Left ventricle myocardium inferior (tissue), 1 donor: ENCODE results near the gene CACNA2D2. TPM values are rescaled to one million over a fixed set of nuclear protein-coding genes. Genes with fewer than 3 reads are reported as not detected.
A peak's percentile ranks its signal among the peaks of the same experiment; 100 is the strongest.

Experiments
- DNase-seq: peaks from one replicate; pipeline ENCODE4 v3.0.0-alpha.2; 2020
- H3K27ac ChIP-seq: fragments of 200-600 bp; replicated peaks from 2 replicates; pipeline ENCODE4 v1.8.0; 2021
- H3K27me3 ChIP-seq: fragments of 200-600 bp; 2 replicates; pipeline ENCODE4 v1.8.0; 2021; ENCODE audit warnings: low read depth
- H3K36me3 ChIP-seq: fragments of 200-600 bp; 2 replicates; pipeline ENCODE4 v1.8.0; 2021
- H3K4me1 ChIP-seq: fragments of 200-600 bp; 2 replicates; pipeline ENCODE4 v1.8.0; 2021
- H3K4me3 ChIP-seq: fragments of 200-600 bp; 2 replicates; pipeline ENCODE4 v1.8.0; 2021; ENCODE audit warnings: mild to moderate bottlenecking, moderate library complexity
- H3K9me3 ChIP-seq: fragments of 200-600 bp; replicated peaks from 2 replicates; pipeline ENCODE4 v1.8.0; 2021
- intact Hi-C: fragments of 100-400 bp; cut with micrococcal nuclease; formaldehyde crosslinking; loops from one replicate; pipeline ENCODE4 v1.11.0; 2022
- total RNA-seq: library from RNA; stranded (reverse); fragmentation: NEBNext Ultra II Directional; extraction: Animal tissue kit (Norgen Biotek cat#: 25700); gene quantifications from one replicate; pipeline ENCODE4 v1.2.1, GENCODE V29; 2021
- TF ChIP-seq, protein P1 (sequence below): fragments of 200-600 bp; IDR thresholded peaks from 2 replicates; pipeline ENCODE4 v1.8.0; 2021; ENCODE audit warnings: antibody characterized with exemption, mild to moderate bottlenecking, borderline replicate concordance
- donor health status: DM: no; HTN: yes; CAD: no; lungs with severe emphysema.

Gene CACNA2D2
- total RNA-seq, 1 donor from 2014 or later = 2.3 TPM

DNA sequence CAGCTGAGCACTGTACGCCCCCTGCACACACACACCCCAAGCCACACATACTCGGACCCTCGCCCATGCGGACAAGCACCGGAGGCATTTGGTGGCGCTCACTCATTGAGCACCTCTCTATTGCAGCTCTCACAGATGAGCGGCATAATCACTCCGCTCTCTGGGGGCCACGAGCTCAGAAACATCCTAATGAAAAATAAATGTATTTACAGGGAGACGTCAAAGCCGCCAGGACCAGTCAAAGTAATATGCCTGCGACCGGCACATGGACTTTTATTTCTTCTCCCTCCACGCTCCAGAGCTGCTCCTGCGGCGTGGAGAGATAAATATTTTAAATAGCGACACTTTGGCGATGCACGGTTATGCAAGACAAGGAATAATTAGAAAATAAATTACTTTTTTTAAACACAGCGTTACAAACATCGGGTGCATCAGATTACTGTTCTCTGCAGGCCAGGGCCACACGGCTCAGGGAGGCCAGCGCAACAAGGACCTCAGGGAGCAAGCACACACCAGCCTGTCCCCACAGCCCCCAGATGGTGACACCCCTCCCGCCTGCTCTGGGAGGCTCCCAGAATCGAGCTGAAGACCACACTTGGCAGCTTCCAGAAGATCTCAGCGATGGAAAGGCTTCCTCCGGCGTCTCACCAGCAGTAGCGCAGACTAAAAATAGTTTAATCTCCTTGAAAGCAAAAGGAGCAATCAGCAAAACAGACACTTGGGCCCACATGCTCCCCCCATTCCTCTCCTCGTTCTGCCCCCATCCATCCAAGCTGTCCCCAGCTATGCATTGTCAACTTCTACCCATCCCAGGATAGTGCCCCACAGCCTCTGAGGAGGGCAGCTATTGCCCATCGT lies 48.0 kb downstream of the CACNA2D2 start:
- H3K4me3 ChIP-seq = no peak overlapping the region
- no peaks in the 10 kb centered on the region for H3K4me1 ChIP-seq
- no peak for DNase-seq
- no peaks in the 10 kb centered on the region for H3K27me3 ChIP-seq
- no peaks in the 10 kb centered on the region for H3K36me3 ChIP-seq
- no peaks in the 10 kb centered on the region for H3K9me3 ChIP-seq
- intact Hi-C loops = no loop called here
- TF ChIP-seq, protein P1, sequence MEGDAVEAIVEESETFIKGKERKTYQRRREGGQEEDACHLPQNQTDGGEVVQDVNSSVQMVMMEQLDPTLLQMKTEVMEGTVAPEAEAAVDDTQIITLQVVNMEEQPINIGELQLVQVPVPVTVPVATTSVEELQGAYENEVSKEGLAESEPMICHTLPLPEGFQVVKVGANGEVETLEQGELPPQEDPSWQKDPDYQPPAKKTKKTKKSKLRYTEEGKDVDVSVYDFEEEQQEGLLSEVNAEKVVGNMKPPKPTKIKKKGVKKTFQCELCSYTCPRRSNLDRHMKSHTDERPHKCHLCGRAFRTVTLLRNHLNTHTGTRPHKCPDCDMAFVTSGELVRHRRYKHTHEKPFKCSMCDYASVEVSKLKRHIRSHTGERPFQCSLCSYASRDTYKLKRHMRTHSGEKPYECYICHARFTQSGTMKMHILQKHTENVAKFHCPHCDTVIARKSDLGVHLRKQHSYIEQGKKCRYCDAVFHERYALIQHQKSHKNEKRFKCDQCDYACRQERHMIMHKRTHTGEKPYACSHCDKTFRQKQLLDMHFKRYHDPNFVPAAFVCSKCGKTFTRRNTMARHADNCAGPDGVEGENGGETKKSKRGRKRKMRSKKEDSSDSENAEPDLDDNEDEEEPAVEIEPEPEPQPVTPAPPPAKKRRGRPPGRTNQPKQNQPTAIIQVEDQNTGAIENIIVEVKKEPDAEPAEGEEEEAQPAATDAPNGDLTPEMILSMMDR = no peak
- no peak overlapping the region for H3K27ac ChIP-seq

DNA sequence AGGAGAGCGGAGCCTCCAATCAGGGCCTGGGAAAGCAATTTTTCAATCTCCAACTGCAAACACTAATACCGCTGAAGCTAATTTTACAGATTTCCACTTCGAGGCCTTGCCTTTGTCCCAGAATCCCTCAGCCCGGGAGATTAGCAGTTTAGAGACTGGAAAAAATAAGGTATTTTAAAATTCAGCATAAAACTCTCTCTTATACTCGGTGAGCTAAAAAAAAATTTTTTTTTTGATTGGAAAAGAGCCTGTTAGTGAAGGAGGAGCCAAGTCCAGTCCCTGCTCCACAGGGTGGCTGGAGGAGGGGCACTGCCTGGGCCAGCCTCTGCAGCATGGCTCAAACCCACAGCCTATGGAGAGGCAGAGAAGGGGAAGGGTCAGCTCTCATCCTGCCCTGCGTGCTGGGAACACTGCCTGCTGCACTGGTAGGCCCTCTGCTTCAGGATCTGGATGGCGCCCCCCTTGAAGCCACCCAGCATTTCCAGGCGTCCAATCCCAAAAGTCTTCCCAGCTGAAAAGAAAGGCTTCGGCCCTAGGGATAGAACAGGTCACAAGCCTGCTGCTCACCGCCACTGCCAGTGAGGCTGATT lies 48.9 kb downstream of the CACNA2D2 start:
- no peak for DNase-seq
- Histone ChIP-seq H3K27me3 (no peaks in the 10 kb centered on the region), H3K4me3 (no peak overlapping the region), H3K9me3 (no peaks in the 10 kb centered on the region), H3K27ac (no peak overlapping the region), H3K36me3 (no peaks in the 10 kb centered on the region), H3K4me1 (no peaks in the 10 kb centered on the region)
- intact Hi-C loops = no loop called here
- TF ChIP-seq, protein P1 = no peak

DNA sequence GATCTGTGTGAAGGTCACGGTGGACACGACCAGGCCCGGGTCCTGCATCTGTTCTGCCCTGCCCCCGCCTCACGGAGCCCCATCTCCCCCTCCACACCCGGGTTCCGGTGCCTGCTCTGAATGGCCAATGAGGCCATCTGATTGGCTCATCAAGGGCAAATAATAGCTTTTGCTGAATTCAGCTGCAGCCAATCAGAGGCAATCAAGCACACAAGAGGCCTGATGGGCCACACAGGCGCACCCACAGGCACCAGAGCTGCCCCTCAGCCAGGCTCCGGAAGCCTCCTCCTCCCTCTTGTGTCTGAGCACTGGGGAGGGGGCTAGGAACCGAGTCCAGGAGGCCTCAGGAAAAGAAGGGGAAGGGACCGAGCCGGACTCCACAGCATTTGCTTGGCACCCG lies 49.5 kb downstream of the CACNA2D2 start:
- TF ChIP-seq, protein P1 = no peak
- no peak for DNase-seq
- H3K36me3 ChIP-seq = no peaks in the 10 kb centered on the region
- H3K4me1 ChIP-seq = no peaks in the 10 kb centered on the region
- H3K4me3 ChIP-seq = no peak overlapping the region
- no peaks in the 10 kb centered on the region for H3K27me3 ChIP-seq
- no peaks in the 10 kb centered on the region for H3K9me3 ChIP-seq
- intact Hi-C loops = no loop called here
- no peak overlapping the region for H3K27ac ChIP-seq

GRCh38 chr3:50450209-50450921 lies 53.1 kb downstream of the CACNA2D2 start:
- DNase-seq = peak; percentile 40
- intact Hi-C loops = no loop called here
- TF ChIP-seq, protein P1 = no peak
- peak overlapping the region; percentile 34 for H3K4me3 ChIP-seq
- H3K27me3 ChIP-seq = no peaks in the 10 kb centered on the region
- peak overlapping the region; percentile 15 for H3K27ac ChIP-seq
- H3K36me3 ChIP-seq = no peaks in the 10 kb centered on the region
- H3K9me3 ChIP-seq = no peaks in the 10 kb centered on the region
- H3K4me1 ChIP-seq = no peaks in the 10 kb centered on the region

DNA sequence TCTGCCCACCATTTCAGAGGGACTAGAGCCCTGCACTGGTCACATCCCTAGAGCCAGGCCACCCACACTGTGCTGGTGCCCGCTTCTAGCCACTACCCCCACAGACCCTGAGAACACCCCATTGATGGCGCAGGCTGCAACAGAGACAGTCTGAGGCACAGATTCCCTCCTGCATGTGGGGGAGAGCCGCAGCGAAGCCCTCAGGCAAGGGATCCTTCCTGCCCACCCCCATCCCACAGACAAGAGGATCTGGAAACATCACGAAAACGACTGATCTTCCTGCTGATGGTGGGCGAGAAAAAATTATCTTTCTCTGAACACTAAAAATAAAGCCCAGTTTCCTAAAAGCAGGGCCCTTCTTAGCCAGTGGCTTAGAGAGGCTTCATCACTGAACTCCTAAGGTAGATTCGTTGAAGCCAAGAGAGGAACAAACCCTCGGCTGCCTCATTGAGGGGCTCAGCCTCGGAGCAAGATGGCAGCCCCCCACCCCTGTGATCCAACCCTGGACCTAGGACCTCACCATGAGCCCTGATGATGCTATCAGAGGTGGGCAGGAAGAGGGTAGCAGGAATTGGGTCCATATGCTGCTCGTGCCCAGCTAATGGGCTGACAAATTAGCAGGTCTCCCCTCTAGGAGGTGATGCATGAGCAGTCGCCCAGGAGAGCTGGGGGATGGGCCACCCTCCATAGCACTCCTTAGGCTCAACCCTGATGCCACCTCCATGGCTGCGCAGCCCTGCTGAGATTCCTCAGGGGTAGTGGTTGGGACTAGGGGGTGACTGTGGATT lies 54.5 kb downstream of the CACNA2D2 start:
- DNase-seq = no peak
- Histone ChIP-seq H3K27ac (no peak overlapping the region), H3K9me3 (no peaks in the 10 kb centered on the region), H3K4me3 (no peak overlapping the region), H3K27me3 (no peaks in the 10 kb centered on the region), H3K4me1 (peaks cover 4% of the 10 kb centered on the region), H3K36me3 (no peaks in the 10 kb centered on the region)
- TF ChIP-seq, protein P1 = no peak
- intact Hi-C loops = no loop called here
